ENCODE data around the gene DEPDC1.

DEPDC1 gene

GRCh38 chr1:68442006-68442405 is 54.9 kb downstream of the DEPDC1 start:
- Histone ChIP-seq H3K4me2 (ENCODE audit: low read depth, low read length, poor library complexity, severe bottlenecking) (no peak overlapping the region), H3K4me3 (ENCODE audit: low read length, poor library complexity, severe bottlenecking) (no peak overlapping the region), H3K27me3 (ENCODE audit: insufficient read depth, low read length, poor library complexity, severe bottlenecking) (no peaks in the 10 kb centered on the region), H3K9me3 (ENCODE audit: insufficient read depth, low read depth, low read length) (no peaks in the 10 kb centered on the region), H3K9me2 (replicated peaks; ENCODE audit: low read depth, low read length) (no peaks in the 10 kb centered on the region), H3F3A (ENCODE audit: low read depth) (no peaks in the 10 kb centered on the region), H4K20me1 (ENCODE audit: insufficient read depth, low read length, poor library complexity, severe bottlenecking) (no peaks in the 10 kb centered on the region), H3K4me1 (ENCODE audit: insufficient read depth, low read length, poor library complexity, severe bottlenecking) (no peaks in the 10 kb centered on the region), H3K9ac (ENCODE audit: low read depth, low read length, poor library complexity, severe bottlenecking) (no peak overlapping the region), H2AFZ (ENCODE audit: low read length) (no peak overlapping the region), H3K36me3 (ENCODE audit: insufficient read depth, low read length) (no peaks in the 10 kb centered on the region), H3K79me2 (ENCODE audit: insufficient read depth, low read length) (no peaks in the 10 kb centered on the region)
- TF ChIP-seq EZH2phosphoT487 (IDR thresholded peaks at IDR 0.05; ENCODE audit: borderline replicate concordance) = no peak
- no peak for TF ChIP-seq CTCF (conservative IDR thresholded peaks at IDR 0.05; ENCODE audit: low read length)

- Histone ChIP-seq H3K79me2 (ENCODE audit: insufficient read depth, low read length) (no peaks in the 10 kb centered on the region), H3K4me1 (ENCODE audit: insufficient read depth, low read length, poor library complexity, severe bottlenecking) (no peaks in the 10 kb centered on the region), H3K4me3 (ENCODE audit: low read length, poor library complexity, severe bottlenecking) (no peak overlapping the region), H3K9me2 (replicated peaks; ENCODE audit: low read depth, low read length) (no peaks in the 10 kb centered on the region), H3K4me2 (ENCODE audit: low read depth, low read length, poor library complexity, severe bottlenecking) (no peak overlapping the region), H2AFZ (ENCODE audit: low read length) (no peak overlapping the region), H3K9ac (ENCODE audit: low read depth, low read length, poor library complexity, severe bottlenecking) (no peak overlapping the region), H3K27me3 (ENCODE audit: insufficient read depth, low read length, poor library complexity, severe bottlenecking) (no peaks in the 10 kb centered on the region), H3K36me3 (ENCODE audit: insufficient read depth, low read length) (no peaks in the 10 kb centered on the region), H4K20me1 (ENCODE audit: insufficient read depth, low read length, poor library complexity, severe bottlenecking) (no peaks in the 10 kb centered on the region), H3F3A (ENCODE audit: low read depth) (no peaks in the 10 kb centered on the region), H3K9me3 (ENCODE audit: insufficient read depth, low read depth, low read length) (no peaks in the 10 kb centered on the region)
- TF ChIP-seq CTCF (conservative IDR thresholded peaks at IDR 0.05; ENCODE audit: low read length) (no peak), EZH2phosphoT487 (IDR thresholded peaks at IDR 0.05; ENCODE audit: borderline replicate concordance) (no peak)
Observed at GRCh38 chr1:68438310-68438709, 58.6 kb downstream of the DEPDC1 start.

- Histone ChIP-seq H3F3A (ENCODE audit: low read depth) (no peaks in the 10 kb centered on the region), H3K9ac (ENCODE audit: low read depth, low read length, poor library complexity, severe bottlenecking) (no peak overlapping the region), H3K4me2 (ENCODE audit: low read depth, low read length, poor library complexity, severe bottlenecking) (no peak overlapping the region), H3K79me2 (ENCODE audit: insufficient read depth, low read length) (no peaks in the 10 kb centered on the region), H3K4me3 (ENCODE audit: low read length, poor library complexity, severe bottlenecking) (no peak overlapping the region), H4K20me1 (ENCODE audit: insufficient read depth, low read length, poor library complexity, severe bottlenecking) (no peaks in the 10 kb centered on the region), H2AFZ (ENCODE audit: low read length) (no peak overlapping the region), H3K9me3 (ENCODE audit: insufficient read depth, low read depth, low read length) (no peaks in the 10 kb centered on the region), H3K27me3 (ENCODE audit: insufficient read depth, low read length, poor library complexity, severe bottlenecking) (no peaks in the 10 kb centered on the region), H3K9me2 (replicated peaks; ENCODE audit: low read depth, low read length) (no peaks in the 10 kb centered on the region), H3K36me3 (ENCODE audit: insufficient read depth, low read length) (no peaks in the 10 kb centered on the region), H3K4me1 (ENCODE audit: insufficient read depth, low read length, poor library complexity, severe bottlenecking) (no peaks in the 10 kb centered on the region)
- no peak for TF ChIP-seq CTCF (conservative IDR thresholded peaks at IDR 0.05; ENCODE audit: low read length)
- no peak for TF ChIP-seq EZH2phosphoT487 (IDR thresholded peaks at IDR 0.05; ENCODE audit: borderline replicate concordance)
Observed at GRCh38 chr1:68433395-68433794, 63.5 kb downstream of the DEPDC1 start.

Measured in Loucy (cell line).